Adipose tissue (tissue), 3 donors: Measurements from ENCODE around the gene NPDC1. TPM values are rescaled to one million over a fixed set of nuclear protein-coding genes. Genes with fewer than 3 reads are reported as not detected.
A peak's percentile ranks its signal among the peaks of the same experiment; 100 is the strongest.

Source experiments
- H3K27ac ChIP-seq: one replicate; pipeline ENCODE4 v1.5.1; 2013; ENCODE audit warnings: low read depth, low read length
- WGBS, 3 donors: extraction: QIAGEN DNeasy Blood & Tissue Kit; methylation state at CpG; one replicate each; pipeline ENCODE4 v1.1.7; 2013; 5-methylcytosine and 5-hydroxymethylcytosine counted together
- polyA plus RNA-seq, 3 donors: library from polyadenylated mRNA; stranded (reverse); fragments of 200-250 nt; gene quantifications; one replicate each; pipeline ENCODE4 v1.2.3, GENCODE V29; 2013
- donor health status: healthy with polysubstance abuse.
- donor health status: Bipolar disorder and iron deficiency.
- donor health status: healthy.

The NPDC1 gene
- polyA plus RNA-seq: 100 to 1,000 TPM in 2 of 3 donors, 10 to 100 TPM in 1; 45.3 to 213 (median 113) TPM

- H3K27ac ChIP-seq: no peak within 1 kb of the TSS
- whole genome bisulfite sequencing, 3 donors: 0 to 1% (median 0%) methylated on average over 49 to 57 of the region's 57 CpGs
These were observed at the start of gene NPDC1 for GRCh38 chr9:137046088-137046787. NPDC1 (minus strand) TSS chr9:137046177; CDS start chr9:137045989, 188 bp downstream.

- 56 to 75% (median 68%) methylated on average over 11 of the region's 11 CpGs for WGBS, 3 donors
- H3K27ac ChIP-seq: no peak overlapping the region
These were observed 43.4 kb upstream of the NPDC1 start for GRCh38 chr9:137089232-137089947.

GRCh38 chr9:137088121-137088520, 42.1 kb upstream of the NPDC1 start:
- H3K27ac ChIP-seq: no peak overlapping the region
- WGBS, 3 donors: 61 to 92% (median 88%) methylated on average over 5 of the region's 5 CpGs

- H3K27ac ChIP-seq: no peak overlapping the region
- 8 to 12% (median 11%) methylated on average over 22 of the region's 22 CpGs for WGBS, 3 donors
These were observed 41.5 kb upstream of the NPDC1 start for GRCh38 chr9:137087409-137087925.

- H3K27ac ChIP-seq: peak within 1 kb of the TSS; percentile 45
- WGBS, 3 donors: 0 to 1% (median 0%) methylated on average over 66 to 101 of the region's 101 CpGs
These were observed 40.8 kb upstream of the NPDC1 start, which contains the start of gene MAN1B1 for GRCh38 chr9:137086531-137087408. MAN1B1 (plus strand) TSS chr9:137086985; CDS start chr9:137087000, 15 bp downstream.

- H3K27ac ChIP-seq: peak overlapping the region; percentile 45
- WGBS, 3 donors: 1% methylated on average over 54 to 58 of the region's 58 CpGs
These were observed 40.0 kb upstream of the NPDC1 start for GRCh38 chr9:137085920-137086530.

- no peak overlapping the region for H3K27ac ChIP-seq
These were observed 38.5 kb upstream of the NPDC1 start for GRCh38 chr9:137084526-137084925.

GRCh38 chr9:137083394-137084004, 37.5 kb upstream of the NPDC1 start:
- WGBS, 3 donors: 66 to 83% (median 68%) methylated on average over 12 of the region's 12 CpGs
- no peak overlapping the region for H3K27ac ChIP-seq

More at GRCh38 chr9:137084526-137084925, 38.5 kb upstream of the NPDC1 start:
- WGBS, 3 donors: 78 to 82% (median 81%) methylated on average over 9 of the region's 9 CpGs

GRCh38 chr9:137082925-137083290, 36.9 kb upstream of the NPDC1 start:
- H3K27ac ChIP-seq: no peak overlapping the region
- 86 to 94% (median 91%) methylated on average over 8 of the region's 8 CpGs for WGBS, 3 donors

GRCh38 chr9:137082222-137082924, 36.4 kb upstream of the NPDC1 start:
- WGBS, 3 donors: 90 to 94% (median 93%) methylated on average over 15 to 16 of the region's 16 CpGs
- no peak overlapping the region for H3K27ac ChIP-seq

GRCh38 chr9:137080260-137081122, 34.5 kb upstream of the NPDC1 start:
- 93 to 95% (median 94%) methylated on average over 23 to 24 of the region's 24 CpGs for WGBS, 3 donors
- H3K27ac ChIP-seq: no peak overlapping the region

- H3K27ac ChIP-seq: no peak overlapping the region
- WGBS, 3 donors: 86 to 95% (median 92%) methylated on average over 13 of the region's 13 CpGs
These were observed 33.4 kb upstream of the NPDC1 start for GRCh38 chr9:137079401-137079787.

- WGBS, 3 donors: 64 to 80% (median 70%) methylated on average over 50 to 51 of the region's 51 CpGs
- H3K27ac ChIP-seq: no peak overlapping the region
These were observed 32.9 kb upstream of the NPDC1 start for GRCh38 chr9:137078701-137079400.

GRCh38 chr9:137077758-137078693, 32.0 kb upstream of the NPDC1 start:
- 17 to 20% (median 18%) methylated on average over 65 to 76 of the region's 76 CpGs for WGBS, 3 donors
- no peak overlapping the region for H3K27ac ChIP-seq
